ENCODE results near the gene PALMD. TPM values are rescaled to one million over a fixed set of nuclear protein-coding genes. Genes with fewer than 3 reads are reported as not detected.
A peak's percentile ranks its signal among the peaks of the same experiment; 100 is the strongest.

The PALMD gene
- total RNA-seq, 4 donors from 2014 or later: 27.1 to 39.2 (median 31.3) TPM

DNA sequence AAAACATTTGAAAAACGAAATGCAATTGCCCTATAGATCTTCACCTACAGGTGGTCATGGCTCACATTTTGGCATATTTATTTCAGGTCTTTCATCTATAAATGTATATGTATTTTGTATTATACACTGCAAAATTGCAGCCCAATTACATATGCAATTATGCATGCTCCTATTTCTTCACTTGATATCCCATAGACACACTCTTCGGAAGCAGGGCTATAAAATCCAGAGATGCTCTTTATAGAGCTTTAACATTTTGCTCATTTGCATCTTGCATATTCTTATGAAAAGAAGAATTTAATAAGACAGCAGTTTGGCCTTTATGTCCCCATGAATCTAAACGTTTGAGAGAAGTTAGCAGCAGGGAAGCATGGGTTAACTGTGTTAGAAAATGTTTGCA, 44.7 kb upstream of the PALMD start:
- H3K27me3 ChIP-seq: no peaks in the 10 kb centered on the region
- H3K4me1 ChIP-seq: peaks cover 0 to 4% (median 0%) of the 10 kb centered on the region in 3 donors
- TF ChIP-seq, protein P1, sequence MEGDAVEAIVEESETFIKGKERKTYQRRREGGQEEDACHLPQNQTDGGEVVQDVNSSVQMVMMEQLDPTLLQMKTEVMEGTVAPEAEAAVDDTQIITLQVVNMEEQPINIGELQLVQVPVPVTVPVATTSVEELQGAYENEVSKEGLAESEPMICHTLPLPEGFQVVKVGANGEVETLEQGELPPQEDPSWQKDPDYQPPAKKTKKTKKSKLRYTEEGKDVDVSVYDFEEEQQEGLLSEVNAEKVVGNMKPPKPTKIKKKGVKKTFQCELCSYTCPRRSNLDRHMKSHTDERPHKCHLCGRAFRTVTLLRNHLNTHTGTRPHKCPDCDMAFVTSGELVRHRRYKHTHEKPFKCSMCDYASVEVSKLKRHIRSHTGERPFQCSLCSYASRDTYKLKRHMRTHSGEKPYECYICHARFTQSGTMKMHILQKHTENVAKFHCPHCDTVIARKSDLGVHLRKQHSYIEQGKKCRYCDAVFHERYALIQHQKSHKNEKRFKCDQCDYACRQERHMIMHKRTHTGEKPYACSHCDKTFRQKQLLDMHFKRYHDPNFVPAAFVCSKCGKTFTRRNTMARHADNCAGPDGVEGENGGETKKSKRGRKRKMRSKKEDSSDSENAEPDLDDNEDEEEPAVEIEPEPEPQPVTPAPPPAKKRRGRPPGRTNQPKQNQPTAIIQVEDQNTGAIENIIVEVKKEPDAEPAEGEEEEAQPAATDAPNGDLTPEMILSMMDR (IDR thresholded peaks at IDR 0.05): no peak
- TF ChIP-seq POLR2A (IDR thresholded peaks at IDR 0.05): no peak
- no peak for DNase-seq
- intact Hi-C loops (cut with DNase I): no loop called here
- no peaks in the 10 kb centered on the region for H3K9me3 ChIP-seq
- WGBS, 2 donors: 67 to 68% methylated on average over 3 of the region's 3 CpGs
- H3K4me3 ChIP-seq: no peak overlapping the region
- H3K27ac ChIP-seq: no peak overlapping the region
- H3K36me3 ChIP-seq: no peaks in the 10 kb centered on the region

DNA sequence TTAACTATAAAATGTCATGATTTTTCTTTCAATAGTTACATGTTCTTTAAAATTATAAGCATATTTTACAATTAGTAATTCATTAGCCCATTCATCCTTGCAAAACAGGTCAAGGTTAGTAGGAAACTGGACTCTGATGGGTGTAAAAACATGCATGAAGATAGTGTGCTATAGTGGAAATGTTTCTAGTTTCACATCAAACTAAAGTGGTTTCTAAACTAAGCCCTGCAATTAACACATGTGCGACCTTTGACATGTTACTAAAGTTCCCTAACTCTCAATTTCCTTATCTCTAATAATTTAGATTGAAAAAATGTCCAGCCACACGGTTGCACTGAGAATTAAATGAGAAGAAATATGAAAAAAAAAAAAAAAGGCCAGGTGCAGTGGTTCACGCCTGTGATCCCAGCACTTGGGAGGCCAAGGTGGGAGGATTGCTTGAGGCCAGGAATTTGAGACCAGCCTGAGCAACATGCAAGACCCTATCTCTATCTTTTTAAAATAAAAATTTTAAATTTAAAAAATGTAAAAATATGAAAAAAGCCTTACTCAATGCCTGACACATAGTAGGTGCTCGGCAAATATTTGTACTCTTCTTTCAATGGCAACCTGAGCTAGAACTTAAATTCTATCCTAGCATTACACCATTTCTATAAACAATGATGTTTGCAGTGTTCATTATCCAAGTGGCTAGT, 44.1 kb upstream of the PALMD start:
- WGBS, 2 donors: 82 to 92% methylated on average over 4 of the region's 4 CpGs
- no peak overlapping the region for H3K27ac ChIP-seq
- peaks cover 0 to 4% (median 0%) of the 10 kb centered on the region in 3 donors for H3K4me1 ChIP-seq
- intact Hi-C loops (cut with DNase I): no loop called here
- no peak for DNase-seq
- no peak overlapping the region for H3K4me3 ChIP-seq
- H3K36me3 ChIP-seq: no peaks in the 10 kb centered on the region
- no peak for TF ChIP-seq POLR2A (IDR thresholded peaks at IDR 0.05)
- TF ChIP-seq, protein P1 (IDR thresholded peaks at IDR 0.05): no peak
- no peaks in the 10 kb centered on the region for H3K9me3 ChIP-seq
- H3K27me3 ChIP-seq: no peaks in the 10 kb centered on the region

DNA sequence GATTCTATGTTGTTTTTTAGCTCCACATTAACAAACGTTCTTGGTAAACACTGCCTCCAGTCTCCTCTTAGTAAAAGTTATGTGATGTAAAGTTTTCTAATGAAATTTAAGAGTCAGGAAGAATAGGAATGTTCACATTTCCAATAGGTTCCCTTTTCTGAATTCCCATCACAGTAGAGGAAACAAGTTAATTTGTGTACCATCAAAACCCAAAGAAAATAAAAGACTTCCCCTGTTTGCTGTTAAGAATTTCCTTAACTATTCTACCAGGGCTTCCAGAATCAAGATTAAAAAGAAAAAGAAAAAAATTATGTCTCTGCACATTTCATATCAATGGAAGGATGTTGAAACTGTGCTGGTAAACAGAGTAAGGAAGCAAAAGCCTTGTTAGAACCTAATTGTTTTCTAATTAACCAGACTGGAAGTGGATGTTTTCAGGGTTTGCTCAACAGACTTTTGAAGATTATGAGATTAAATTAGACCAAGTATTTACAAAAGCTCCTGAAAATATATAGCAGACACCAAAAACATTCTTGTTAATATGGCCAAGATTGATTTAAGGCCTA, 43.4 kb upstream of the PALMD start:
- DNase-seq: no peak
- H3K9me3 ChIP-seq: no peaks in the 10 kb centered on the region
- peaks cover 0 to 4% (median 0%) of the 10 kb centered on the region in 3 donors for H3K4me1 ChIP-seq
- H3K27me3 ChIP-seq: no peaks in the 10 kb centered on the region
- no peaks in the 10 kb centered on the region for H3K36me3 ChIP-seq
- intact Hi-C loops (cut with DNase I): no loop called here
- no peak overlapping the region for H3K27ac ChIP-seq
- H3K4me3 ChIP-seq: no peak overlapping the region
- 41 to 50% methylated on average over 1 of the region's 1 CpG for WGBS, 2 donors
- TF ChIP-seq POLR2A (IDR thresholded peaks at IDR 0.05): no peak
- TF ChIP-seq, protein P1 (IDR thresholded peaks at IDR 0.05): no peak

DNA sequence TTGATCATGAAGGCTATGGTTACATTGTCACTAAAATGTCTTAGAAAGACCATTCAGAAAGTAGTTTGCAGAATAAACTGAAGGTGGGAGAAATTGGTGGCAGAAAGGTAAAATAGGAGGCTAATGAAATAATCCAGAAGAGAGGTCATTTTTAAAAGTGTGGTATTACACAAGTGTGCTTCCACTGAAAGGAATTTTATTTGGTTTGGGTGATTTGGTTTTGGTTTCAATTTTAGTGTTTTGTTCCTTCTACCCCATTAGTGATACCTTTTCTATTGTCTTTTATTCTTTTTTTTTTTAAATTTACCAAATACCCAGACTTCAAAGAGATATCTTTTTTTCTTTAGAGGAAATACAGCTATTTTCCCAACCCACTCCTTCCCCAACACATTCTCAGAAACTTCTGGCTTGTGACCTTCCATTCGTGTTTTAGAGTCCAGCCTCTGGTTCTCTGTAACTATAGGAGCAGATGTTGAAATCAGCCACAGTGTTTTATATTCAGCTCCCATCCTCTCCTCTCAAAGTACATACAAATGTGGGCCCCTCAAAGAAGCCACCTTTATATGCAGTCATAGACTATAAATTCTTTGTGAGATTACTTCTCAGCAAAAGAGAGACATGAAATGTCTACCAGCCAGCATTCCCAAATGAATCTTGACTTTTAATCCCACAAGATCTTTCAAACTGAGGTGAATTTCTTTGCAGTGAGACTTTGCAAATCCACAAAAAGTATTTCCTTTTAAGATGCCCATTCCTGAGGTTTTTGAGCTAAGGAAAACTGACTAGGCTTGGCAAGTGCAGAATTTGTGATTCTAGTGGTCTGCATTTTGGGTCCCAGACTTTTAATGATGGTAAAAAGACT, 42.0 kb upstream of the PALMD start:
- peaks cover 0 to 4% (median 0%) of the 10 kb centered on the region in 3 donors for H3K4me1 ChIP-seq
- no peak for DNase-seq
- intact Hi-C loops (cut with DNase I): no loop called here
- H3K4me3 ChIP-seq: no peak overlapping the region
- no peak for TF ChIP-seq POLR2A (IDR thresholded peaks at IDR 0.05)
- TF ChIP-seq, protein P1 (IDR thresholded peaks at IDR 0.05): no peak
- H3K9me3 ChIP-seq: no peaks in the 10 kb centered on the region
- H3K36me3 ChIP-seq: no peaks in the 10 kb centered on the region
- no peaks in the 10 kb centered on the region for H3K27me3 ChIP-seq
- peak overlapping the region in 2 of 4 donors; percentile 17 to 26 for H3K27ac ChIP-seq
- WGBS, 2 donors: 29 to 68% methylated on average over 1 of the region's 1 CpG

DNA sequence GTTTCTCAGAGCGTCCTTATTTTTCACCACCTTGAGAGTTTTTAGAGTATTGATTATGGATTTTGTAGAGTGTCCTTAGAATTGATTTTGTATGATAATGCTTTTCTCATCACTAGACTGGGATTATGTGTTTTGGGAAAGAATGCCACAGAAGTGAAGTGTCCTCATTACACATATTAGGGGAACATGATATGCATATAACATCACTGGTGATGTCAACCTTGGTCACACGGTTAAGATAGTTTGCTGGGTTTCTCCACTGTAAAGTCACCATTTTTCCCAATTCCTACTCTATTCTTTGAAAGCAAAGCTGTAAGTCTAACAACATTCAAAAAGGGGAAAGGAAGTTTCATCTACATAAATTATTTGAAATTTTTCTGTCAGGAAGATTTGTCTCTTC, 39.6 kb upstream of the PALMD start:
- Histone ChIP-seq H3K4me3 (no peak overlapping the region), H3K27me3 (no peaks in the 10 kb centered on the region), H3K27ac (no peak overlapping the region), H3K36me3 (no peaks in the 10 kb centered on the region), H3K4me1 (peaks cover 0 to 4% (median 0%) of the 10 kb centered on the region in 3 donors), H3K9me3 (no peaks in the 10 kb centered on the region)
- intact Hi-C loops (cut with DNase I): no loop called here
- 90 to 96% methylated on average over 2 of the region's 2 CpGs for WGBS, 2 donors
- no peak for DNase-seq
- no peak for TF ChIP-seq POLR2A (IDR thresholded peaks at IDR 0.05)
- TF ChIP-seq, protein P1 (IDR thresholded peaks at IDR 0.05): no peak
